K562 (cell line): ENCODE data around the gene DNAJB11. TPM values are rescaled to one million over a fixed set of nuclear protein-coding genes. Genes with fewer than 3 reads are reported as not detected.

Experiments
- ATAC-seq: fragments of 200-7000 bp; cut with Tn5 transposase; 3 replicates; pipeline ENCODE4 v1.9.1; 2020; ENCODE audit warnings: moderate library complexity
- BruUV-seq: library from RNA; stranded (reverse); fragments of 400-500 nt; replicated peaks from 2 replicates; lab custom pipeline; 2021; lab: Mats Ljungman, UMichigan
- CTCF ChIA-PET: fragments of 300-600 bp; formaldehyde crosslinking; extraction: SDS; loops from one replicate; lab custom pipeline; 2021; ENCODE audit warnings: low intra/inter-chr PET ratio; lab: Yijun Ruan, JAX
- POLR2A ChIA-PET: fragments of 300-600, 350-650 bp; sonication (Branson Sonifier 250); formaldehyde crosslinking; extraction: SDS; loops from one replicate; lab custom pipeline; 2021; ENCODE audit warnings: antibody characterized with exemption, inconsistent platforms; lab: Yijun Ruan, JAX
- DNase-seq, 4 experiments: peaks; one replicate each; pipeline versions ENCODE4 v3.0.0 to v3.0.0-alpha.2; 2011 to 2018; ENCODE audit warnings: low spot score in 3 of 4, mixed read lengths in 3 of 4; ENCODE audit errors: extremely low read depth in 1 of 4
- FAIRE-seq: peaks from 2 replicates; lab custom pipeline; 2011; peaks lifted over from hg19 to GRCh38; lab: Jason Lieb, UNC
- H2AFZ ChIP-seq: 2 replicates; pipeline ENCODE4 v1.6.0; 2011; ENCODE audit warnings: low read depth, low read length, control low read depth, inconsistent platforms
- H3K27ac ChIP-seq: fragments of 200-600 bp; 3 replicates; pipeline ENCODE4 v1.8.0; 2011; ENCODE audit warnings: low read depth, mild to moderate bottlenecking, control low read depth, inconsistent platforms, low read length, moderate library complexity, mixed read lengths; ENCODE audit errors: extremely low read depth
- H3K27me3 ChIP-seq, 2 experiments: fragments of 300-600 bp in 1 of 2; 2 replicates in 1 of 2; 3 replicates in 1 of 2; pipeline versions ENCODE4 v1.6.0 to v1.8.0; 2011; ENCODE audit warnings: inconsistent platforms in 2 of 2, low read length in 2 of 2, mild to moderate bottlenecking in 1 of 2, mixed read lengths in 1 of 2, moderate library complexity in 1 of 2; ENCODE audit not compliant: control insufficient read depth in 2 of 2, insufficient read depth in 2 of 2
- H3K36me3 ChIP-seq: fragments of 300-600 bp; 3 replicates; pipeline ENCODE4 v1.8.0; 2011; ENCODE audit warnings: mild to moderate bottlenecking, low read length, inconsistent platforms; ENCODE audit not compliant: control insufficient read depth, insufficient read depth
- H3K4me1 ChIP-seq, 2 experiments: fragments of 200-600 bp in 1 of 2; replicated peaks in 1 of 2; 2 replicates in 1 of 2; 3 replicates in 1 of 2; pipeline versions ENCODE4 v1.5.1 to v1.8.0; 2011; ENCODE audit warnings: inconsistent platforms in 2 of 2, low read length in 2 of 2, mild to moderate bottlenecking in 1 of 2, mixed read lengths in 1 of 2, moderate library complexity in 1 of 2; ENCODE audit not compliant: control insufficient read depth in 2 of 2, insufficient read depth in 2 of 2
- H3K4me2 ChIP-seq: 2 replicates; pipeline ENCODE4 v1.6.1; 2011; ENCODE audit warnings: low read length, control low read depth, inconsistent platforms, mixed read lengths; ENCODE audit not compliant: insufficient read depth
- H3K4me3 ChIP-seq: fragments of 200-600 bp; sonication (generic), shearing (Covaris generic); 2 replicates; pipeline ENCODE4 v1.5.1; 2016; ENCODE audit warnings: control low read depth, inconsistent platforms
- H3K79me2 ChIP-seq: fragments of 200-600 bp; 3 replicates; pipeline ENCODE4 v1.8.0; 2011; ENCODE audit warnings: low read length, inconsistent platforms; ENCODE audit not compliant: control insufficient read depth, insufficient read depth
- H3K9ac ChIP-seq, 2 experiments: 2 replicates each; pipeline versions ENCODE4 v1.6.0 to v1.6.1; 2011; ENCODE audit warnings: low read depth in 2 of 2, low read length in 2 of 2, control low read depth in 1 of 2, inconsistent platforms in 1 of 2, mild to moderate bottlenecking in 1 of 2, mixed read lengths in 1 of 2; ENCODE audit not compliant: insufficient read depth in 1 of 2
- H3K9me1 ChIP-seq: one replicate; pipeline ENCODE4 v1.6.0; 2011; ENCODE audit warnings: inconsistent platforms, mild to moderate bottlenecking, low read length, moderate library complexity; ENCODE audit not compliant: control insufficient read depth, insufficient read depth
- H3K9me3 ChIP-seq: replicated peaks from 2 replicates; pipeline ENCODE4 v1.5.1; 2011; ENCODE audit warnings: low read depth, low read length, inconsistent platforms; ENCODE audit not compliant: control insufficient read depth, insufficient read depth
- H4K20me1 ChIP-seq: replicated peaks from 2 replicates; pipeline ENCODE4 v1.6.1; 2011; ENCODE audit warnings: low read length, inconsistent platforms, mixed read lengths; ENCODE audit not compliant: control insufficient read depth, insufficient read depth
- CHAMP1 ChIP-seq: fragments of 450-650 bp; IDR thresholded peaks from 2 replicates; pipeline ENCODE4 v1.6.1; 2016; ENCODE audit warnings: mild to moderate bottlenecking
- CTCF ChIP-seq, 3 experiments: IDR thresholded peaks in 2 of 3; conservative IDR thresholded peaks in 1 of 3; 2 replicates each; pipeline ENCODE4 v1.5.1; 2011 to 2012; ENCODE audit warnings: low read length in 3 of 3, mild to moderate bottlenecking in 3 of 3, control low read depth in 2 of 3, improper control_type of control experiment in 1 of 3, inconsistent platforms in 1 of 3, low read depth in 1 of 3, mixed read lengths in 1 of 3, moderate library complexity in 1 of 3; ENCODE audit not compliant: insufficient read depth in 2 of 3
- TCF7L2 ChIP-seq: fragments of 150-350 bp; IDR thresholded peaks from 2 replicates; pipeline ENCODE4 v1.6.1; 2016; ENCODE audit warnings: low read depth, mild to moderate bottlenecking, low read length, moderate library complexity
- ZKSCAN3 ChIP-seq: fragments of 250-450 bp; sonication (Bioruptor Pico); IDR thresholded peaks from 2 replicates; pipeline ENCODE4 v1.4.0; 2020
- ZNF263 ChIP-seq: sonication (generic); formaldehyde crosslinking; IDR thresholded peaks from 2 replicates; pipeline ENCODE4 v1.8.0; 2022; ENCODE audit warnings: mild to moderate bottlenecking, missing genetic modification reagents, borderline replicate concordance
- WGBS: fragments of 100-300 bp; shearing (Covaris generic); methylation state at CpG from one replicate; pipeline ENCODE4 v1.1.6; 2016; ENCODE audit warnings: low coverage, mixed read lengths; ENCODE audit not compliant: insufficient coverage; ENCODE audit errors: missing lambda C conversion rate; 5-methylcytosine and 5-hydroxymethylcytosine counted together
- in situ Hi-C: fragments of 300-500 bp; cut with MboI; formaldehyde crosslinking; loops from 4 replicates; pipeline ENCODE4 v1.15.0; 2018; ENCODE audit warnings: inconsistent platforms, mixed read lengths
- intact Hi-C: fragments of 100-400 bp; cut with micrococcal nuclease; formaldehyde crosslinking; loops from 2 replicates; pipeline ENCODE4 v1.14.2; 2022
- polyA plus RNA-seq, 8 experiments: library from polyadenylated mRNA; depleted of rRNA in 4 of 8; stranded (reverse) in 5 of 8; unstranded in 3 of 8; fragments of >200 nt; fragmentation: Nextera tagmentation in 2 of 8; fragmentation: Illumina TruSeq in 1 of 8; extraction: Ambion mirVana in 2 of 8; extraction: Trizol in 1 of 8; gene quantifications; 2 replicates each; pipeline versions ENCODE4 v1.2.1 to v1.2.3, GENCODE V29; 2011 to 2014; ENCODE audit warnings: inconsistent platforms in 1 of 8, missing spikeins in 1 of 8
- total RNA-seq, 7 experiments: library from RNA; depleted of rRNA in 6 of 7; stranded (reverse); fragments of >200 nt in 6 of 7; fragmentation: Illumina TruSeq in 2 of 7; extraction: Trizol in 2 of 7; gene quantifications; 2 replicates each; pipeline versions ENCODE4 v1.2.1 to v1.2.3, GENCODE V29; 2011 to 2021; ENCODE audit warnings: low replicate concordance in 1 of 7

DNAJB11 gene
- total and polyA plus RNA-seq, 9 of the 15 experiments (the other 6 are each of a cell fraction or from before 2014, with no cell fraction given) = 14.8 to 74.7 (median 63.8) TPM

GRCh38 chr3:186551387-186551786 lies 19.1 kb upstream of the DNAJB11 start:
- ATAC-seq (0 out of 3 replicates have a peak, but pooled peaks have one; percentile 35), FAIRE-seq (no peak), DNase-seq (no peak)
- H3K4me1 ChIP-seq = no peaks in the 10 kb centered on the region
- H3K27ac ChIP-seq = no peak overlapping the region
- WGBS = 89% methylated on average over 6 of the region's 6 CpGs
- H3K9me3 ChIP-seq = no peaks in the 10 kb centered on the region
- intact Hi-C loops = no loop called here
- H3K79me2 ChIP-seq = no peaks in the 10 kb centered on the region
- H3K4me3 ChIP-seq = no peak overlapping the region
- in situ Hi-C loops = no loop called here
- H3K27me3 ChIP-seq = no peaks in the 10 kb centered on the region
- peaks cover 74% of the 10 kb centered on the region for H3K36me3 ChIP-seq
- no peak overlapping the region for H2AFZ ChIP-seq
- BruUV-seq = no TSS peak
- no peak for TF ChIP-seq CHAMP1
- TF ChIP-seq ZNF263 (CRISPR knock-in tag) = no peak
- TF ChIP-seq TCF7L2 = no peak
- no peak for TF ChIP-seq ZKSCAN3 (CRISPR knock-in tag)
- peak in 1 of 3 experiments; percentile 11; a peak in 1 of 6 replicates for TF ChIP-seq CTCF (IDR thresholded peaks at IDR 0.05 in 2 of 3, conservative IDR thresholded peaks at IDR 0.05 in 1 of 3; ENCODE audit: insufficient read depth in 2 of 3, low read depth in 1 of 3, low read length in 3 of 3)
- H3K9ac ChIP-seq = no peak overlapping the region
- ChIA-PET POLR2A (interaction anchor here (0.5 to 1.3 kb wide), 2 partner anchors 13 to 1602 kb away, joined by 3 read pairs; no protein-coding TSS in a partner anchor), CTCF (interaction anchor here (1.2 kb wide), 1 partner anchor 64 kb away, joined by 7 read pairs; no protein-coding TSS in a partner anchor)
- H3K4me2 ChIP-seq = no peak overlapping the region
- no peaks in the 10 kb centered on the region for H3K9me1 ChIP-seq
- H4K20me1 ChIP-seq = no peaks in the 10 kb centered on the region
